ENCODE data around the gene ZNF3.

ZNF3 gene

GRCh38 chr7:100044718-100045117 is 36.8 kb downstream of the ZNF3 start:
- POLR2A ChIA-PET: interaction anchor here (0.9 kb wide), 1 partner anchor 30 kb away, joined by 3 read pairs; the partner anchor contains the start of gene ZKSCAN1
- Histone ChIP-seq H3K27me3 (replicated peaks in 2 of 5; ENCODE audit: control insufficient read depth in 4 of 5, insufficient read depth in 5 of 5, low read length in 4 of 5) (no peaks in the 10 kb centered on the region), H3K9me3 (ENCODE audit: control extremely low read depth in 1 of 5, control insufficient read depth in 4 of 5, insufficient read depth in 2 of 5, low read depth in 1 of 5, low read length in 4 of 5) (no peaks in the 10 kb centered on the region), H3K27ac (ENCODE audit: insufficient read depth in 1 of 2, low read depth in 1 of 2, low read length in 2 of 2, poor library complexity in 1 of 2, severe bottlenecking in 2 of 2) (no peak overlapping the region), H3K4me3 (ENCODE audit: control insufficient read depth in 1 of 7, extremely low read depth in 1 of 7, insufficient read depth in 4 of 7, low read depth in 2 of 7, low read length in 6 of 7) (peak overlapping the region in 1 of 7 experiments; percentile 45), H3K4me1 (ENCODE audit: control extremely low read depth in 1 of 4, control insufficient read depth in 4 of 4, insufficient read depth in 4 of 4, low read length in 3 of 4) (peaks cover 15 to 47% (median 30%) of the 10 kb centered on the region in 4 experiments), H3K36me3 (ENCODE audit: control insufficient read depth in 4 of 4, insufficient read depth in 4 of 4, low read length in 3 of 4) (no peaks in the 10 kb centered on the region)
- 17% methylated on average over 6 of the region's 6 CpGs for WGBS (ENCODE audit: insufficient coverage)
- peak; percentile 75 to 82 (median 77) for DNase-seq
- CTCF ChIA-PET: interaction anchor here (0.8 to 5.5 kb wide), 10 partner anchors 9 to 130 kb away, joined by 3 to 44 read pairs (median 4); partner anchors contain the start of gene ZKSCAN1

GRCh38 chr7:100040575-100040974 is 40.9 kb downstream of the ZNF3 start:
- H3K27me3 ChIP-seq (replicated peaks in 2 of 5; ENCODE audit: control insufficient read depth in 4 of 5, insufficient read depth in 5 of 5, low read length in 4 of 5): no peaks in the 10 kb centered on the region
- DNase-seq: peak in 1 of 3 donors; percentile 27
- WGBS (ENCODE audit: insufficient coverage): 7% methylated on average over 3 of the region's 7 CpGs
- peaks cover 15 to 46% (median 27%) of the 10 kb centered on the region in 4 experiments for H3K4me1 ChIP-seq (ENCODE audit: control extremely low read depth in 1 of 4, control insufficient read depth in 4 of 4, insufficient read depth in 4 of 4, low read length in 3 of 4)
- no peaks in the 10 kb centered on the region for H3K9me3 ChIP-seq (ENCODE audit: control extremely low read depth in 1 of 5, control insufficient read depth in 4 of 5, insufficient read depth in 2 of 5, low read depth in 1 of 5, low read length in 4 of 5)
- H3K36me3 ChIP-seq (ENCODE audit: control insufficient read depth in 4 of 4, insufficient read depth in 4 of 4, low read length in 3 of 4): peaks cover 13 to 19% (median 17%) of the 10 kb centered on the region in 4 experiments
- H3K27ac ChIP-seq (ENCODE audit: insufficient read depth in 1 of 2, low read depth in 1 of 2, low read length in 2 of 2, poor library complexity in 1 of 2, severe bottlenecking in 2 of 2): peak overlapping the region; percentile 85 to 90
- POLR2A ChIA-PET: interaction anchor here (0.7 kb wide), 1 partner anchor 19 kb away, joined by 3 read pairs; no protein-coding TSS in a partner anchor
- CTCF ChIA-PET: interaction anchor here (0.7 to 2.1 kb wide), 5 partner anchors 9 to 24 kb away, joined by 3 to 8 read pairs (median 5); no protein-coding TSS in a partner anchor
- peak overlapping the region in 3 of 7 experiments; percentile 32 to 70 (median 45) for H3K4me3 ChIP-seq (ENCODE audit: control insufficient read depth in 1 of 7, extremely low read depth in 1 of 7, insufficient read depth in 4 of 7, low read depth in 2 of 7, low read length in 6 of 7)

- no peak overlapping the region for H3K27ac ChIP-seq (ENCODE audit: insufficient read depth in 1 of 2, low read depth in 1 of 2, low read length in 2 of 2, poor library complexity in 1 of 2, severe bottlenecking in 2 of 2)
- WGBS (ENCODE audit: insufficient coverage): 97% methylated on average over 6 of the region's 7 CpGs
- H3K27me3 ChIP-seq (replicated peaks in 2 of 5; ENCODE audit: control insufficient read depth in 4 of 5, insufficient read depth in 5 of 5, low read length in 4 of 5): no peaks in the 10 kb centered on the region
- POLR2A ChIA-PET: interaction anchor here (0.6 kb wide), 1 partner anchor 25 kb away, joined by 6 read pairs; no protein-coding TSS in a partner anchor
- no peaks in the 10 kb centered on the region for H3K9me3 ChIP-seq (ENCODE audit: control extremely low read depth in 1 of 5, control insufficient read depth in 4 of 5, insufficient read depth in 2 of 5, low read depth in 1 of 5, low read length in 4 of 5)
- H3K4me1 ChIP-seq (ENCODE audit: control extremely low read depth in 1 of 4, control insufficient read depth in 4 of 4, insufficient read depth in 4 of 4, low read length in 3 of 4): peaks cover 15 to 33% (median 21%) of the 10 kb centered on the region in 4 experiments
- peaks cover 28 to 42% (median 39%) of the 10 kb centered on the region in 4 experiments for H3K36me3 ChIP-seq (ENCODE audit: control insufficient read depth in 4 of 4, insufficient read depth in 4 of 4, low read length in 3 of 4)
- CTCF ChIA-PET: interaction anchor here (0.8 to 2.5 kb wide), 8 partner anchors 8 to 33 kb away, joined by 3 to 10 read pairs (median 4); no protein-coding TSS in a partner anchor
- DNase-seq: no peak
- no peak overlapping the region for H3K4me3 ChIP-seq (ENCODE audit: control insufficient read depth in 1 of 7, extremely low read depth in 1 of 7, insufficient read depth in 4 of 7, low read depth in 2 of 7, low read length in 6 of 7)
Measured at GRCh38 chr7:100038326-100038725, 43.2 kb downstream of the ZNF3 start.

- ChIA-PET POLR2A (no interaction called here), CTCF (interaction anchor here (0.6 to 2.5 kb wide), 9 partner anchors 9 to 667 kb away, joined by 3 to 6 read pairs (median 3); partner anchors contain the start of gene ZKSCAN1)
- WGBS (ENCODE audit: insufficient coverage): 81% methylated on average over 3 of the region's 6 CpGs
- no peak overlapping the region for H3K4me3 ChIP-seq (ENCODE audit: control insufficient read depth in 1 of 7, extremely low read depth in 1 of 7, insufficient read depth in 4 of 7, low read depth in 2 of 7, low read length in 6 of 7)
- peaks cover 9 to 16% (median 12%) of the 10 kb centered on the region in 4 experiments for H3K4me1 ChIP-seq (ENCODE audit: control extremely low read depth in 1 of 4, control insufficient read depth in 4 of 4, insufficient read depth in 4 of 4, low read length in 3 of 4)
- peaks cover 36 to 60% (median 50%) of the 10 kb centered on the region in 4 experiments for H3K36me3 ChIP-seq (ENCODE audit: control insufficient read depth in 4 of 4, insufficient read depth in 4 of 4, low read length in 3 of 4)
- DNase-seq: no peak
- no peaks in the 10 kb centered on the region for H3K9me3 ChIP-seq (ENCODE audit: control extremely low read depth in 1 of 5, control insufficient read depth in 4 of 5, insufficient read depth in 2 of 5, low read depth in 1 of 5, low read length in 4 of 5)
- H3K27ac ChIP-seq (ENCODE audit: insufficient read depth in 1 of 2, low read depth in 1 of 2, low read length in 2 of 2, poor library complexity in 1 of 2, severe bottlenecking in 2 of 2): no peak overlapping the region
- no peaks in the 10 kb centered on the region for H3K27me3 ChIP-seq (replicated peaks in 2 of 5; ENCODE audit: control insufficient read depth in 4 of 5, insufficient read depth in 5 of 5, low read length in 4 of 5)
Measured at GRCh38 chr7:100035876-100036275, 45.6 kb downstream of the ZNF3 start.

GRCh38 chr7:100034871-100035510 is 46.5 kb downstream of the ZNF3 start:
- 96% methylated on average over 7 of the region's 8 CpGs for WGBS (ENCODE audit: insufficient coverage)
- ChIA-PET CTCF (interaction anchor here (0.8 to 2.5 kb wide), 5 partner anchors 10 to 43 kb away, joined by 3 to 6 read pairs (median 3); partner anchors contain the start of gene ZKSCAN1), POLR2A (interaction anchor here (0.6 kb wide), 1 partner anchor 153 kb away, joined by 3 read pairs; no protein-coding TSS in a partner anchor)
- H3K36me3 ChIP-seq (ENCODE audit: control insufficient read depth in 4 of 4, insufficient read depth in 4 of 4, low read length in 3 of 4): peaks cover 40 to 69% (median 55%) of the 10 kb centered on the region in 4 experiments
- H3K27me3 ChIP-seq (replicated peaks in 2 of 5; ENCODE audit: control insufficient read depth in 4 of 5, insufficient read depth in 5 of 5, low read length in 4 of 5): no peaks in the 10 kb centered on the region
- H3K4me3 ChIP-seq (ENCODE audit: control insufficient read depth in 1 of 7, extremely low read depth in 1 of 7, insufficient read depth in 4 of 7, low read depth in 2 of 7, low read length in 6 of 7): no peak overlapping the region
- no peak overlapping the region for H3K27ac ChIP-seq (ENCODE audit: insufficient read depth in 1 of 2, low read depth in 1 of 2, low read length in 2 of 2, poor library complexity in 1 of 2, severe bottlenecking in 2 of 2)
- H3K4me1 ChIP-seq (ENCODE audit: control extremely low read depth in 1 of 4, control insufficient read depth in 4 of 4, insufficient read depth in 4 of 4, low read length in 3 of 4): peaks cover 0 to 7% (median 3%) of the 10 kb centered on the region in 4 experiments
- DNase-seq: no peak
- H3K9me3 ChIP-seq (ENCODE audit: control extremely low read depth in 1 of 5, control insufficient read depth in 4 of 5, insufficient read depth in 2 of 5, low read depth in 1 of 5, low read length in 4 of 5): no peaks in the 10 kb centered on the region

- Histone ChIP-seq H3K9me3 (ENCODE audit: control extremely low read depth in 1 of 5, control insufficient read depth in 4 of 5, insufficient read depth in 2 of 5, low read depth in 1 of 5, low read length in 4 of 5) (no peaks in the 10 kb centered on the region), H3K27me3 (replicated peaks in 2 of 5; ENCODE audit: control insufficient read depth in 4 of 5, insufficient read depth in 5 of 5, low read length in 4 of 5) (no peaks in the 10 kb centered on the region), H3K27ac (ENCODE audit: insufficient read depth in 1 of 2, low read depth in 1 of 2, low read length in 2 of 2, poor library complexity in 1 of 2, severe bottlenecking in 2 of 2) (no peak overlapping the region), H3K36me3 (ENCODE audit: control insufficient read depth in 4 of 4, insufficient read depth in 4 of 4, low read length in 3 of 4) (peaks cover 41 to 79% (median 64%) of the 10 kb centered on the region in 4 experiments), H3K4me3 (ENCODE audit: control insufficient read depth in 1 of 7, extremely low read depth in 1 of 7, insufficient read depth in 4 of 7, low read depth in 2 of 7, low read length in 6 of 7) (no peak overlapping the region), H3K4me1 (ENCODE audit: control extremely low read depth in 1 of 4, control insufficient read depth in 4 of 4, insufficient read depth in 4 of 4, low read length in 3 of 4) (no peaks in the 10 kb centered on the region)
- ChIA-PET CTCF (interaction anchor here (1.0 kb wide), 1 partner anchor 11 kb away, joined by 5 read pairs; no protein-coding TSS in a partner anchor), POLR2A (no interaction called here)
- no peak for DNase-seq
- 100% methylated on average over 2 of the region's 6 CpGs for WGBS (ENCODE audit: insufficient coverage)
Measured at GRCh38 chr7:100033526-100033925, 48.0 kb downstream of the ZNF3 start.
